ENCODE measurements around the gene C3AR1.
"Not testable (repeated sequence)": the region's sequence is repeated elsewhere in the genome, so short reads cannot be mapped to it uniquely, and the experiment has no call there.

C3AR1 gene

DNA sequence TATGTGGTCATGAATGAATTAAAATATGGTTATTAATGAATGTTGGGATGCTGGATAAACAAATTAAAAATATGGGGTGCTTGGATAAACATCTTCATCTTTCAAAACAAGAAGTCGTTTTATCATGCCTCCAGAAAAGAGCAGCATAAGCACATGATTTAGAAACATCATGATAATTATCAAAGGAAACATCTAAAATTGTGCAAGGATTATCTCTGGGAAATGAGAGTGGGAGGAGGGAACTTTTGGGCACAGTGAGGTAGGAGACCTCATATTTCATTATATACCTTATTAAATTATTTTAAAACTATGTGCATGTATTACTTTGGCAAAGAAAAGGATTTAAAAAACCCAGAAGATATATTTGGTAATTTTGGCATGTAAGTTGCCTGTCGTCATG lies 8.9 kb downstream of the C3AR1 start:
- DNase-seq, result no peak

DNA sequence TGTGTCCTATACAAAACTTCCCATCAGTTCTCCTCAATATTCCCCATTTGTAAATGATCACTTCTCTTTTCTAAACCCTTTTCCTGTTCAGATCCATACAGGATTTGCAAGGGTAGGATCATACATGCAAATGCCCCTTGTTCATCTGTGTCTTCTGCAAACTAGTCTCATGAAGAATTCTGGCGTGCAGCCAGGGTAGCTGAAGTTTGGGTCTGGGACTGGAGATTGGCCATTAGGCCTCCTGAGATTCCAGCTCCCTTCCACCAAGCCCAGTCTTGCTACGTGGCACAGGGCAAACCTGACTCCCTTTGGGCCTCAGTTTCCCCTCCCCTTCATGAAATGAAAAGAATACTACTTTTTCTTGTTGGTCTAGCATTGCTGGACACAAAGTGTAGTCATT lies 11.3 kb downstream of the C3AR1 start:
- no peak for DNase-seq

DNA sequence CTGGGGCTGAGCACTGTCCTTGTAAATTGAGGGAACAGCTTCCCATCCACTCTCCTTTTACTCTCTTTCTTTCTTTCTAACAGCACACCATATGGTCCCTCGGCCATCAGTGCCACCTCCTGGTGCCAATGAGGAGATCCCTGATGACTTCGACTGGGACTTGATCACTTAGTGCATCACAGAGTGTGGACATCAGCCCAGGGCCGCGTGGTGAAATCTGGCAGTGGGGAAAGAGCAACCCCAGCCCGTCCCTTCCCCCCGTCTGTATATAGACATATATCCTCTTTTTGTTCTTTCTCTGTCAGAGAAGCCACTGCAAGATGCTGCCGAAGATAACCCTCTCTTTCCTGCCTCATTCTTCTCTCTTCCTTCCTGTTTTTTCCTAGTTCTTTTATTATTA lies 13.5 kb downstream of the C3AR1 start:
- no peak for DNase-seq

DNA sequence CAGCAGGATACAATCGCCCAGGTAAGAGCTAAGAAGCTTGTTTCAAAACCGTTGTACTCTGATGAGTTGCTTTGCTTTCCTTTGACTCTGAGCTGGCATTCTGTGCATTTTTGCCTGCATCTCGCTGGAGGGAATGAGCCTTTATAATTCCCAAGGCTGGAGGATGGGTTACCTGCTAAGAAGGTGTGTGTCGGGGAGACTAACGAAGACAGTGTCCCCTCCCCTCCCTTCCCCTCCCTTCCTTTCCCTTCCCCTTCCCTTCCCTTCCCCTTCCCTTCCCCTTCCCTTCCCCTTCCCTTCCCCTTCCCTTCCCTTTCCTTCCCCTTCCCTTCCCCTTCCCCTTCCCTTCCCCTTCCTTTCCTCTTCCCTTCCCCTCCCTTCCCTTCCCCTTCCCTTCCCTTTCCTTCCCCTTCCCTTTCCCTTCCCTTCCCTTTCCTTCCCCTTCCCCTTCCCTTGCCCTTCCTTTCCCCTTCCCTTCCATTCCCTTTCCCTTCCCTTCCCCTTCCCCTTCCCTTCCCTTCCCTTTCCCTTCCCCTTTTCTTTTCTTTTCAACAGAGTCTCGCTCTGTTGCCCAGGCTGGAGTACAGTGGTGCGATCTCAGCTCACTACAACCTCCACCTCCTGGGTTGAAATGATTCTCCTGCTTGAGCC lies 15.4 kb downstream of the C3AR1 start:
- no peak for DNase-seq

DNA sequence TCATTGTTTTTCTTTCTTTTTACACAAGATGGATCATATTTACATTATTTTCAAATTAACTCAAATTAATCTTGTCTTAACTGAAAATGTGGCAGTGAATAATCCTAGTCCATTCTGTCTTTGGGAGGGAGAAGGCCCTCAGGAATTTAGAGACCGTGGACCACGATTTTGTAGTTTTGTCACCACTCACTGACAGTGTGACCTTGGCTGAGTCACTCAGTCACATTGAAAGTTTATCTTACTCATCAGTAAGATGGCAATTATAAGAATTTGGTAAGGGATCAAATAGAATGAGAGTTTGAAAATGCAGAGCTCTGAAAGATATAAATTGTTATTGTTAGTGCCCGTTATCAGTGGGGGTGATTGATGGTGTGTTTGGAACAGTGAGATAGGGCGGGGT lies 17.3 kb downstream of the C3AR1 start:
- DNase-seq, result no peak

DNA sequence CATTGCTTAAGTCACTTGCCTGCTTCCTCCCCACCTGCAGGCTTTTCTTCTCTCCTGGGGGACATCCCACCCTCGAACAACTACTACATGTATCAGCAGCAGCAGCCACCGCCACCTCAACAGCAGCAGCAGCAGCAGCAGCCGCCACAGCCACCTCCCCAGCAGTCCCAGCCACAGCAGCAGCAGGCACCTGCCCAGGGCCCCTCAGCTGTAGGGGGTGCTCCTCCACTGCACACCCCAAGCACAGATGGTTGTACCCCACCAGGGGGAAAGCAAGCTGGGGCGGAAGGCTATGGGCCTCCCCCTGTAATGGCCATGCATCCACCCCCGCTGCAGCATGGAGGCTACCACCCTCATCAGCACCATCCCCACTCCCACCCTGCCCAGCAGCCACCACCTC lies 18.3 kb downstream of the C3AR1 start:
- no peak for DNase-seq

DNA sequence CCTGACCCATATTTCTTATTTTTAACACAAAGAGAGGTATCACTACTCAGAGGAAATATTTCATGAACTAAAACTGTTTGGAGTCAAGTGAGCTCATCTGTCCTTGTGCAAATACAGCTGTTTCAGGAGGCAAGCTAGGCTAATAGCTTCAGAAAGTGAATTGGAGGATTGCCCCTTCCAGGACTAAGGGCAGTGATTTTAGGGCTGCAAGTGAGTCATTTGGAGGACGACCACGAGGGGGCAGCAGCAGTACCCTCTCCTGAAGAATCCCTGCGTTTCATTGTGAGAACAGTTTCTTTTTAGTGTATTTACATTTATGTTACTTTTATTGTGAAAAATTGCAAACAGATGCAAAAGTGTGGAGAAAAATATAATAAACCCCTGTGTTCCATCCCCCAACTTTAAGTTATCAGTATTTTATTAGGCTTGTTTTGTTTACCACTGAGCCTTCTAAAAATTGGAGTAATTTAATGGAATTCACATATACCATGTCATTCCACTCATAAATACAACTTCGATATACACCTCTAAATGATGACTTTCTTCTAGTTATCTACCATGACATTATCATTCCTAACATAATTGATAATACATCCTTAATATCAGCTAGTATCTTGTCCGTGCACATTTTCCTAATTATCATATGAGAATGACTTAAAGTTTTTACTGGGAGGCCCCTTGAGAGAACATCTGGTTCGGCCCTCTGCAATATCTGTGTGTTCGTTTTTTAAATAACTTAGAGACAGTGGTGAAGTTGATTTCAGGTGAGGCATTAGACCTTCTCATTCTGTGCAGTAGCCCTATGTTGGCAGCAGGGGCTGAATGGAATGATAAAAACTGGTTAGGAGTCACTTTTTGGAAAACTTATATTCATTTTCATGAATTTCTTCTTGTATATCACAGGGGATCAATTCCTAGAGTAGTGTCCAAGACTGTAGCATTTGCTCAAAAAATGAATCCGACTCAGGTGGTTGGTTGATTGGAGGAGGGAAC lies 19.9 kb downstream of the C3AR1 start:
- DNase-seq, result peak; percentile 85

DNA sequence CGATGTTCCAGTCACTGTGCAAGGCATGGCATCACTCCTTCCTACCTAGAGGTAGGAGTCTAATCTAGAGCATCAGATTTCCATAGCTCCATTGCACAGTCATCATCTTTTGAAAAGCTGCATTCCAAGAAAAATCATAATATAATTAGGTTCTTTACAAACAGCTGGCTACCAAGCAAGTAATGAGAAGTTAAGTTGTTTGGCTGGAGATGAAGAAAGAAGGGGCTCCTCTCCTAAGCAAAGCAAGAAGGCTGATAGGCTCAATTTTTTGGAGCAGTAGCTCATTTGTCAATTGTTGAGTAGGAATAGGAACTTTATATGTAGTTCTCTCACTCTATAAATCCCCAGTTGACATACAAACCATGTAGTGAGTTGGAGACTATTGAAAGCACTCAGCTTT lies 25.4 kb downstream of the C3AR1 start:
- no peak for DNase-seq

DNA sequence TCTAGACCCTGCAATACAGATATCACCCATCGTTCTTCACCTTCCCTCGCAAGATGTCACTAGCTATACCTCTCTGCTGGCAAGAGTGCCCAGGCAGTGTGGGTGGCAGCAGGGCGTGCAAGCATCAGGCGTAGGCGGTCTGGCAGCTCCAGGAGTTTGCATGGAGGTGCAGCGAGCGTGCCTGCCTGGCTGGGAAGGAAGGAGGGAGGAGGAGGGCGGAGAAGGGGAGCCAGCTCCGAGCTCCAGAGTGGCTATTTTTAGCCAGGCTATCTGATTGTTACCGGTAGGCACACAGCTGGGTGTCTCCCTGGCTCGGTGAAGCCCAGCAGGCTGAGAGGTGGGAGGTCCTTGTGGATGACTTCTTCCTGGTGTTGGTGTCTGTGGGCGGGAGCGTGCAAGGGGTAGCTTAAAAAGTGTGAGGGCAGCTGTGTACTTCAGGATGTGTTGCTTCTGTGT lies 27.5 kb downstream of the C3AR1 start:
- DNase-seq, result no peak

DNA sequence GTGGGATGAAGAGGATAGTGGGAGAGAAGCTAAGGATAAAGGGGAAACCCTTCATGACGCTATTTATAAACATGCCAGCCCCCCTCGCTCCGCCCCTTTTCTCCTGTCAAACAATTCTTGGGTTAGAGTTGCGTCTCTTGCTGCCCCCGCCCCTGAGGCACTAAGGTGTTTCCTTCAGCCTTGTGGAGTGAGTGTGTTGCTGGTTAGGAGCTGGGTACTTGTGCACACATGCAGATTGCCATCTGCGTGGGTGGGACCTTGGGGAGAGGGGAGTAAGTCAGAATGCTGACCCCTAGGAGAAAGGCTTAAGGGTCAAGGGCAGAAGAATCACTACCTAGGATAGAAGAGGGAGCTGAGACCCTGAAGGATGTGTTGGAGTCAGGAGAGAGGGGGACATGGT lies 28.2 kb downstream of the C3AR1 start:
- no peak for DNase-seq

DNA sequence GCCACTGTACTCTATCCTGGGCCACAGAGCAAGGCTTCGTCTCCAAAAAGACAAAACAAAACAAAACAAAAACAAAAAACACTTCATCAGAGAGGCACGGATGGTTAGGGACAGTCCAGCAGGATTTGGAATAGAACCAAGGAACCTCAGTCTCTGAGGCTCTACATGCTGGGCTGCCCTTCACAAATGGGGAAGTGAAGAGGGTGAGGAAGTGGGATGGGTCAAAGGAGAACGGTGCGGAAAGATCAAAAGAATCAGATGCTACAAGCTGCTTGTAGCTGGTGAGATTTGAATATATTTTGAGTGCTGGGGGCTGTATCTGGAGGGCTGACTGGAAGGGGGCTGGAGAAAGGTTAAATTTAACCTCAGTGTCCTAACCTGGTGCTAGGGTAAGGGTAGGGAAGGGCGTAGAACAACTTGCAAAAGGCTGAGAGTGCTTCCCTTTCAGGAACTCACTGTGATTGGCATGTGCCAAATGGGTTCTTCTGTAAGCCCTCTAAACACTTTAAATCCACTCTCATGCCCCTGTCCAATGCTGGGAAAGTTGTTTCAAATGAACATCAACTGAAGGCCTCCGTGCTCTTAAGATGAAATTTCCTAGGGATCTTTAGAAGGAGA lies 29.0 kb downstream of the C3AR1 start:
- no peak for DNase-seq

DNA sequence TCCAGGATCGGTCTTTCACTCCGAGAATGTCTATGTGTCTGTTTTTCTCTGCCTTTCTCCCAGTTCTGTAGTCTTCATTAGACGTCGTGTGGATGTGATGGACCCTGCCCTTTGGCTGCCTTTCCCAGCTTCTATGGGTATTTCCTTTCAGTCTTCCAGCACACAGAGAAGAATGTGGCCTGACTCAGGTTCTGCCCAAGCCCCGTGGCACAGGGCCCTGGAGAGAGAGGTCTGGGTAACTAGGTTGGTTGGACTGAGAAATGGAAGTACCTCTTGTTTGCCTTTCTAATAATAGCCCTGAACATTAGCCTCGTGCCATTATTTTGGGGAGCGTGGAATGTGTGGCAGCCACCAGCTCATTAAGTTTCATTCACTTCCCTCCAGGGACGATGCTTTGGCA lies 29.8 kb downstream of the C3AR1 start:
- DNase-seq, result no peak

DNA sequence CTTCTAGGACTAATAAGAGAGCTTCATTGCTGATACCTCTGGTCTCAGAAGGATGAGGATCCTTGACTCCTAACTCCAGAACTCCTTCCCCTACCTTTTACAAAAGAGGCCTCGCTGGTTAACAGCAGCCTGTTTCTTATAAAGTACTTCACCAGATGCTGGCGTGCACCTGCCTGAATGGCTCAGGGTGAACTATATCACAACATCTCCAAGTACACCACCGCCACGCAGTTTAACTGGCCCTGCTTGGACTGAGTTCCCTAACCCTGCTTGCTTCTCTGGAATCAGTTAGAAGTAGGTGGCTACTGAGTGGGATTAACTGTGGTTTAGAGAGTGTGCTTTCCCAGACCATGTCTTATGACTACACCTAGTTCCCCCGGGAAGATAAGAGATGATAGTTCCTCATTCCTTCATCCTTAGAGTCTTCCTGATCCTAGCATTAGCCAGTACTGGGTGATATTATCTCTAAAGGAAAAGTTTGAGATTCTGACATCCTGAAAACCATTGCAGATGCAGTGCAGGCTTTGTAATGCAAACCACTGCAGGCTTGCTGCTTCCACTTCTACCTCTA lies 30.6 kb downstream of the C3AR1 start:
- DNase-seq, result no peak

DNA sequence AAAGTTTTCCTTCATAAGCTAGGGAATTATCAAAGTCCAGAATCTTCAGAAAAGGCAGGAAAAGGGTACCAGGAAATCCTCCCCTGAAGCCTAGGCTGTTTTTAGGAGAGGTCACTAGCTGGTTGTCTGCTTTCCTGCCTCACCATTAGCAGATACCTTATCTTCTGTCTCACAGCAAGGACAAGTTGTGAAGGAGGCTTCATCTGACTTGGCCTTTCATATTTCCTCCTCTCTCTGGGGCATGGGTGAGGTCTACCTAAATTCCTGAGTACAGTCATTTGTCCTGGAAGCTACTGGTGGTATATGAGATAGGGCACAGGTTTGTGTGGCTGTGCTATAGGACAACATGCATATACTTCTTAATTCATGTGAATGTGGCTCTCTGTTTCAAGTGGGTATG lies 31.4 kb downstream of the C3AR1 start:
- no peak for DNase-seq

DNA sequence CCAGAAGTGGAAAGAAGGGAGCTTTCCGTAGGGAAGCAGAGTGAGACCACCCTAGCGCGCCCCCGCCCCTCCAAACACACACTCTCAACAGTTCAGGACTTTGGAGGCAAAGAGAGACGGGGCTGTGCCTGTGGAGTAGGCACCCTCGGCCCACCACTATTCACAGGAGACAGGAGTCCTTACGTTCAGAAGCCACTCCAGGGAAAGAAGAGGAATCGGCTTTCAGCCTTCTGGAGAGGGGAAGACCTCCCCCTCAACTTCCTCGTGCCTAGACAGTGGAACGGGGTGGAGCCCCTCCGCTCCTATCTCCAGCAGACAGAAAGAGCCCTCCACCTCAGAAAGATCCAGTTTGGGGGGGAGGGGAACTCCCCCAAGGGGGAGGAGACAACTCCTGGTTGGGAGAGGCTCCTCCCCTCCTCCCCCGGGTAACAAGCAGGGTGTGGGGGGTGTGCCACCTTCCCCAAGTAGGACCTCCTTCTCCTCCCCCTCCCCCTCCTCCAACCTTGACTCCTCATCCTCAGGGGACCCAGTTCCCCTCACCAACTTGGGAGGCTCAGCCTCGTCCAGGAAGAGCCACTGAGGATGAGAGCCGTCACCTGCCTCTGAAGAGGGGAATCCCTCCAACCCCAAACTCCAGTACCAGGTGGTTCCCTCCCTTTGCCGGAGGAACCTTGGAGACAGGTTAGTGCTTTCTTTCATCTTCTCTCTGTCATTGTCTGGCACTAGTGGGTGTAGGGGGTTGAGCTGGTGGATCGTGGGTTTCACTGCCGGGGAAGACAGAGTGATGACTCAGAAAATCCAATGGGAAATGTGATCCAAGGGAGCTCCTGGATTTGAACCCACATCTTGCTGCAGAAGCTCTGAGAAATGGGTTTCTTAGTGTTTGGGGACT lies 32.8 kb downstream of the C3AR1 start:
- DNase-seq, result peak; percentile 26

DNA sequence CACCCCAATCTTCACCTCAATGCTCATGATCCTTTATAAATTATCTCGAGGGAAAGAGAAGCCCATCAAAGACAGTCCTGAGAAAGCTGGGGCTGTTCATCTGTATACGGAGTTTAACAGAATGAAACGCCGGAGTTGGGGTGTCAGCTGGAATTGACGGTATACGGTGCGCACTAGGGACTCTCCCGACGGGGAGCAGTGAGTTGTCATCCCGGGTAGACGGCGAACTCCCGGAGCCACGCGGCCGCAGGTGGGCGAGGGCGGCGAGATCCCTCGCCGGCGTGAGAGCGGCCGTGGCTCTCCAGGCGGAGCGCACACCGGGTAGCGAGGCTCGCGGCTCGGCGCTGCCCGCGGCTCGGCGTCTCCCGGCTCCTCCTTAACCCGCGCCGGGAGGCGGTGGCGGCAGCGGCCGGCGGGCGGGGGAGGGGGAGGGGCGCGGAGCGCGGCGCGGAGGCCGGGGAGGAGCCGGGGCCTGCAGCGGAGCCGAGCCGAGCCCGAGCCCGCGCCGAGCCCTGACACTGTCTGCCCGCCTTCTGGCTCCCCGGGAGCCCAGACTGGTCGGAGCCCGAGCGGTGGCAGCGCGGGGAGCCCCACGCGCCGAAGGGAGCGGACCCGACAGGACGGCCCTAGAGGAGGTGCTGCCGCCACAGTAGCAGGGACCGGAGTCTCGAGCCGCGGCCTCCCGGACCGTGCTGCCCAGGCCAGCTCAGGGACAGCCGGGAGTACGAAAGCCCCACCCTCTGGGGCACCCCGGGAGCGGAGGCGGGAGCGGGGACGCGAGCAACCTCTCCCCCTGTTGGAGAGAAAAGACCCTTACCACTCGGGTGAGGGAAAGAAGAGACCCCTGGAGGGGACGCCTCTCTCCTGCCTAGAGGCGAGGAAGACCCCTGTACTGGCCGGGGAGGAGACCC lies 33.7 kb downstream of the C3AR1 start, which contains the start of gene FOXJ2:
FOXJ2 (plus strand) TSS at position 475 of the 911 bp plus-strand sequence. CDS start 7,117 bp downstream, outside the sequence.
- DNase-seq, result peak; percentile 84

DNA sequence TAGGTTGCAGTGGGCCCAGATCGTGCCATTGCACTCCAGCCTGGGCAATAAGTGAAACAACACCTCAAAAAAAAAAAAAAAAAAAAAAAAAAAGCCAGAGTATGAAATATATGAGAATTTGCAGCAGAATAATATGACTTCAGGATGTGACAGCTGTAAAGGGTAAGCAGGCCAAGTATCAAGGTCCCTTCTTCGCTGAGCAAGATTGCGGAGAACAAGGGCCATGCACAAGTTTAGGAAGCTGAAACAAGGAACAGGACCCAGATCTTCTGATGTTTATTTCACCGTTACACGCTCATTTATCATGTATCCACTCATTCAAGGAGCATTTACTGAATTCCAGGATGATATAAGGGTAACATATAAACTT lies 34.3 kb downstream of the C3AR1 start:
- no peak for DNase-seq

DNA sequence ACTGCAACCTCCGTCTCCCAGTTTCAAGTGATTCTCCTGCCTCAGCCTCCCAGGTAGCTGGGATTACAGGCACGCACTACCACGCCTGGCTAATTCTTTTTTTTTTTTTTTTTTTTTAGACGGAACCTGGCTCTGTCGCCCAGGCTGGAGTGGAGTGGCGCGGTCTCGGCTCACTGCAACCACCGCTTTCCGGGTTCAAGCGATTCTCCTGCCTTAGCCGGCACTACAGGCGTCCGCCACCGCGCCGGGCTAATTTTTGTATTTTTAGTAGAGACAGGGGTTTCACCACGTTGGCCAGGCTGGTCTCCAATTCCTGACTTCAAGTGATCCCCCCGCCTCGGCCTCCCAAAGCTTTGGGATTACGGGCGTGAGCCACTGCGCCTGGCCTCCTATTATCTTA lies 35.1 kb downstream of the C3AR1 start:
- not testable (repeated sequence) for DNase-seq

DNA sequence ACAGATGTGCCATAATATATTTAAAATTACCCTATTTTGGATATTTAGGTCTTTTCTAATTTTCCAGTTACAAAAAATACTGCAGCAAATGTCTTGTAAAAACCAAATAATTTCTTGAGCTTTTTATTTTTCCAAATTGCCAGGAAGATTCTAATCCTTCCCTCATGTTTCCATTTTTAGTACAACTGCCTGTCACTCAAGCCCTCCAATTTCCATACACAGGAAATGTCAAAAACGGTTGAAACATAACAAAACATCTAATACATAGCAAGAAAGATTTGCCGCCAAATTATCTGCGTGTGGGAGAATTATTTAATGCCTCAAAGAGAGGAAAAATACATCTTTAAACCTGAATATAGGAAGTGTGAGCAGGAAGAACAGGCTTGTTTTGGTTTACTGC lies 36.0 kb downstream of the C3AR1 start:
- no peak for DNase-seq

DNA sequence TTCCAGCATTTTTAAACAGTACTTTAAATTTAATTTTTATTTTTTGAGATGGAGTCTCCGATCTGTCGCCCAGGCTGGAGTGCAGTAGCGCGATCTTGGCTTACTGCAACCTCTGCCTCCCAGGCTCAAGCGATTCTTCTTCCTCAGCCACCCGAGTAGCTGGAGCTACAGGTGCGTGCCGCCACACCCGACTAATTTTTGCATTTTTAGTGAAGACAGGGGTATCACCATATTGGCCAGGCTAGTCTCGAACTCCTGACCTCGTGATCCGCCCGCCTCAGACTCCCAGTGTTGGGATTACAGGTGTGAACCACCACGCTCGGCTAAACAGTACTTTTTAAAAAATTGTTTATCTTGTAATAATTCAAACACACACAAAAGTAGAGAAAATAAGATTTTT lies 37.9 kb downstream of the C3AR1 start:
- no peak for DNase-seq

DNA sequence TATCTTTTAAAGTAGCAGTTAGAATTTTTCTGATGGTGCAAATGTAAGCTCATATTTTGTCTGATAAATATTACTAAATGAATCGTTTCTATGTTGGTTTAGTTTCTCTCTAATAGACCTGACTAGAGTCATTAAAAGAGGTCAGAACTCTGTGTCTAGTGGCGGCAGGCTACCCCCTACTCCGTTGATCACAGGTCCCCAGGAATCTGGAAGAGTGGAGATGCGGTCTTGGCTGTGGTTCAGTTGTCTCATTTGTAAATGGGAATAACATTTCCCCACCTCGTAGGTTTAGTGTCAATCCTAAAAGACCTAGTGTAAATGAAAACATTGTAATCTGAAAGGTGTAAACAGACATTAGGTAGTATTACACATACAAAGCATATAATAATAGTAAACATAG lies 38.3 kb downstream of the C3AR1 start:
- no peak for DNase-seq
